Kasumi-1 (cell line): ENCODE results near the gene FAM184B.
"Not testable (repeated sequence)": the region's sequence is repeated elsewhere in the genome, so short reads cannot be mapped to it uniquely, and the experiment has no call there.

ENCODE experiments used
- DNase-seq, 2 experiments: peaks; one replicate each; lab custom pipeline; 2025; lab: John Stamatoyannopoulos, UW

FAM184B gene

DNA sequence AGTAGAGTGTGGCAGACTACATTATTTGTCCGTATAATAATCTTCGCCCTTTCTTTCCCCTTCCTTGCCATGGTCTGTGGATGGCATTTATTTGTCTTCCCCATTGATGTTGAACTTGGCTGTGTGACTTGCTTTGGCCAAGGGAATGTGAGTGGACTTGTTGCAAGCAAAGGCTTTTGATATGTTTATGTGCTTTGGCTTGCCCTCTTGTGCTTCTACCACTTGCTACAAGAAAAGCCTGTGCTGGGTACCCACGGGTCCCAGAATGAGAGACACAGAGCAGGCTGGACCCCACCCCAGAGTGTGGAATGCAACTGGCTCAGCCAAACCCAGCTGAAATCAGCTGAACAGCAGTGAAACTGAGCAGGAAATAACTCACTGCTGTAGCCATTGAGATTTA is 63.0 kb downstream of the FAM184B start:
- DNase-seq = no peak

DNA sequence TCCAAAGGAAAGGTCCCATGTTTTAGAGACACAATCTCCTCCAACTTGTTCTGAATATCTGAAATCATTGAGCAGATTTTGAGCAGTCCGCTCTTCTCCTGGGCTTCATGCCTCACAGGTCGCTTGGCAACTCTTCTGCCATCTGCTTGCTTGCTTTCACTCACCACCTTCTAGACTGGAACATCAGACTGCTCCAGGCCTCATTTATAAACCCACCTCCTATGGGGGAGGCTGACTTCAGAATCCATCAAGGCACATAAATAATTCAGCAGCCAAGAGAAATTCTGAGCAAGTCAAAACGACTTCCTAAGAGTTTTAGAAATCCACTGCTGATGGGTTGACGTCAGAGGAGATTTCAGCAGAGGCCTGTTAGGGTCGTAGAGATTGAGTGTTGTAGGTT is 64.1 kb downstream of the FAM184B start:
- no peak for DNase-seq

DNA sequence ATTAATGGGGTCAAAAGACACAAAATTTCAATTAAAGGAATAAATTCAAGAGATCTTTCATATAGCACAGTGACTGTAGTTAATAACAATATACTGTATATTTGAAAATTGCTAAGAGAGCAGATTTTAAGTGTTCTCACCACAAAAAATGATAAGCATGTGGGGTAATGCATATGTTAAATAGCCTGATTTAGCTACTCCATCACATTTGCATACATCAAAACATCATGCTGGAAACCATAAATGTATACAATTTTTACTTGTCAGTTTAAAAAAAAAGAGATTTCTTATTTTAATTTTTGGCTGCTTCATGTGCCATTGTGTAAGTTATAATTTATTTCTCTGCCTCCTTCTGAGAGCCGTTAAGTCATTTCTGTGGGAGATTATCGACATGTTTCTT is 65.9 kb downstream of the FAM184B start:
- DNase-seq = no peak

DNA sequence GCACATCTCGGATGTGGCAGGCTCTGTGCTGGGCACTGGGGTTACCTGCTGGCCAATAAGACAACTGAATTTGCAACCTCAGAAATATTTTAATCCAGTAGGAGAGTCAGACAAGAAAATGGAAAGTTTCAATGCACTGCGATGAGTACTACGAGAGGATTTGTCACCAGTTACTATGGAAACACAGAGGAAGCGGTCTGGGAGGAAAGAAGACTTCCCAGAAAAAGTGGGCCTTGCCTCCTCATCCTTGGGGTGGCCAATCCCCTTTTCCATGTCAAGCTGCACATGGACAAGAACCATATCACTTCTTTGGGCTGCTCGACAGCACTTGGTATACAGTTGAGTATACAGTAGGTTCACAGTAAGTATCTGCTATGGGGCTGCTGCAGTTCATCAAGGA is 67.6 kb downstream of the FAM184B start:
- DNase-seq = no peak

DNA sequence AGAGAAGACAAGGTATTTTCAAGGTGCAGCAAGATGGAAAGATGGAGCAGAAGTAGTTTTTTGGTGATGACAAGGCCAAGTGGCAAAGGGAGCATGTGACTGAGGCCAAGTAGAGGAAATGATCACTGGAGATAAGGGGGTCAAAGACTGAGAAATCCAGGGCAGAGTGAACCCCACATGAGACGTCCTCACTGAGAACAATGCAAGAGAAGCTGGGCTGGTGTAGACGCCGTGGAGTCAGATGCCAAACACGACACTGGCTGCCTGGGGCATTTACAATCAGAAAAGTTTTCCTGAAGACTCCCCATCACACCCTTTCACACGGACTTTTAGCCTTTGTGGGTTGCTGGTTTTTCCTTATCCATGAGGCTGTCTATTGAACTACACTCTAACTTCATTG is 69.3 kb downstream of the FAM184B start:
- DNase-seq = no peak

DNA sequence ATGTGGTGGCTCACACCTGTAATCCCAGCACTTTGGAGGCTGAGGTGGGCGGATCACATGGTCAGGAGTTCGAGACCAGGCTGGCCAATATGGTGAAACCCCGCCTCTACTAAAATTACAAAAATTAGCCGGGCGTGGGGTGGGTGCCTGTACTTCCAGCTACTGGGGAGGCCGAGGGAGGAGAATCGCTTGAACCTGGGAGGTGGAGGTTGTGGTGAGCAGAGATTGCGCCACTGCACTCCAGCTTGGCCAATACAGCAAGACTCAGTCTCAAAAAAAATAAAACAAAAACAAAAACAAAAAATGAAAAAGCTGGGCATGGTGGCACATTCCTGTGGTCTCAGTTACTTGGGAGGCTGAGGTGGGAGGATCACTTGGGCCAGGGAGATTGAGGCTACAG is 70.2 kb downstream of the FAM184B start:
- not testable (repeated sequence) for DNase-seq

DNA sequence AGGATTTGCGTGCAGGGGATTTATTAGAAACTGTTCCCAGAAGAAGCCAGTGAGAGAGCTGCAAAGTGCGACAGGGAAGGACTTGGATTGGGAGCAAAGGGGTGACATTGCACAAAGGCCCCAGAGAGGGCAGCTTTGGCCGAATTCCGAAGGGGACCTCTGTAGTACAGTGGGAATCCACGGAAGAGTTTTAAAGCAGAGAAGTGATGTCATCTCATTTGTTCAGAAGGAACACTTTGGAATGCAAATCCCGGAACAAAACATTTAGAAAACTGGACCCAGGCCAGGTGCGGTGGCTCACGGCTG is 71.7 kb downstream of the FAM184B start:
- DNase-seq = no peak

DNA sequence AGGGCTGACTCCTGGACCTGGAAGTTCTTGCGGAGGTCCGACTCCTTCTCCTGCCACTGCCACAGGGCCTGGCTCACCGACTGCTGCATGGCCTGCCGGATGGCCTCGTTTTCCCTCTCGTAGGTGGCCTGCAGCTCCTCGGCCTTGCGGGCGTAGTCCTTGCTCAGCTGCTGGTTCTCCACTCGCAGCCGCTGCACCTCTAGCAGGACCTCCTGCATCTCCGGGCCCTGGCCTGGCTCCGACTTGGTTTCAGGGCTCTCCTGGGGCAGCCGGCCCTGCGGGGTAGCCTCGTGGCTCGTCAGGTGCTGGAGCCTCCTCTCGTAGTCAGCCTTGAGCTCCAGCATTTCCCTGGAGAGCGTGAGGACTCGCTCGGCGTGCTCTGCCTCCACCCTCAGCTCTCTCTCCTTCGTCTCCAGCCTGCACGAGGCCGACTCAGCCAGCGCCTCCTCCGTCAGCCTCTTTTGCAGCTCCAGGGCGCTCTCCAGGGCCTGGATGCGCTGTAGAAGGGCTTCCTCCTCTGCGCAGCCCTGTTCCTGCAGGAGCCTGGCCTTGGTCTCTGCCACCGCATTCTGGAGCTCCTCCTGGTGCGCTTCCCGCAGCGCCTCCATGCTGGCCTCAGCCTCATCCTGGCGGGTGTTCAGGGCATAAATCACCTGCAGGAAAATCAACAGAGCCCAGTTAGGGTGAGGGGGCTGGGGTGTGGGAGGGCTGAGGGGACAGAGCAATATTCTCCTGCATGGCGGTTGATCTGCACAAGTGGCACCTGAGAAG is 72.2 kb downstream of the FAM184B start:
- DNase-seq = no peak

DNA sequence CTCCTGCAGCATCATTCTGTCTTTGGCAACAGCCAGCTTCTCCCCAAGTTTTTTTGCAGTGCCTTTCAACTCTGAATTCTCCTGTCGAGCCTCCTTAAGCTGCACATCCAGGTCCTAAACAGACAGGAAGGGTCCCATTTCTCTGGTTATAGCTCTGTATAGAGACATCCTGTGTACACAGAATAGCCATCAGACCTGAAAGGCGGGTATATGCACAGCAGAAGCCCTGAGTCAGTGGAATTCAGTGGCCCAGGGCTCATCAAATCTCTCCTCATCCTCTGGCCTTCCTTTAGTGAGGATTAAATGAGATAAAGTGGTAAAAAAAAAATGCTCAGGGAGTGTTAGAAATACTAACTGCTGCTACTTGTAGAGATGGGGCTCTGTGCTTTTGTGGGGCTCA is 73.8 kb downstream of the FAM184B start:
- DNase-seq = no peak

DNA sequence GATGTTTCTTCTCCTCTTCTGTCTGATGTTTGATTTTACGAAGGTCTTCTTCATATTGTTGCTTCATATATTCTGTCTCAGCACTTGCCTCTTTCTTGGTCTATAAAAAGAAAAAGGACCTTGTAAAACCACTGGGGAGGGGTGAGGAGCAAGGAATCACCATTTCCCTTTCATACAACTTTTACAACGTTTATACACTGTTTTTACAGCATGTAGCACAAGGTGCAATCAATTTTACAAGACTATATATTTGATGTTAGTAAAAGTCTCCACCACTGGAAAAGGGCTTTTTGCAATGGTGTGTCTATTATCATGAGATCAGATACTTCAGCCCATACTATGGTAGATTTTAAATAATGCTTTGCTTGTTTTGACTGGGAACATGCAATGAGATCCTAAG is 76.3 kb downstream of the FAM184B start:
- no peak for DNase-seq

DNA sequence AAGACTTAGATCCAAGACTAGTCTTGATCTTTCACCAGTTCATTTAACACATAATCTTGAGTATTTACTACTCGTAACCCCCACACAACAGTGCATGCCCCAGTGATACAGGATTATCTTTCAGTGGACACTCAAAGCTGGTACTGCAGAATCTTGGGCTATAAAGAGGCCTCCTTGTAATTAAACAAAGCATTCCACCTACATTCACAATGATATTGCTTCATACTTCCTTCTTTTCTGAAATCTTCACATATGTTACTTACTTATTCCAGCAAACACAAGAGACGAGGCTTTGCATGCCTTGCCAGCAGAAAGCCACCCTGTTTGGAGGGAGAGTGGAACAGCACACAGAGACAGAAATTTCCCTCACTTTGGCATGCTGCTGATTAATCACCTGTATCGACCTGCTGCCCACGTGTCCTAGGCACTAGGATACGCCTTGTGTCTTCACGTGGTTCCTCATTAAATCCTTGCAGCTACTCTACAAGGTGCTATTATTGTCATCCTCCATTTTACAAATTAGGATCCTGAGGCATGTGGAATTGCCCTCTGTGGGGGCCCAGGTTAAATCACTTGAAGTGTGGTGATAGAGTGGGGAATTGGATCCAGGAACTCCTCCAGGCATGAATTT is 77.3 kb downstream of the FAM184B start:
- DNase-seq = no peak

DNA sequence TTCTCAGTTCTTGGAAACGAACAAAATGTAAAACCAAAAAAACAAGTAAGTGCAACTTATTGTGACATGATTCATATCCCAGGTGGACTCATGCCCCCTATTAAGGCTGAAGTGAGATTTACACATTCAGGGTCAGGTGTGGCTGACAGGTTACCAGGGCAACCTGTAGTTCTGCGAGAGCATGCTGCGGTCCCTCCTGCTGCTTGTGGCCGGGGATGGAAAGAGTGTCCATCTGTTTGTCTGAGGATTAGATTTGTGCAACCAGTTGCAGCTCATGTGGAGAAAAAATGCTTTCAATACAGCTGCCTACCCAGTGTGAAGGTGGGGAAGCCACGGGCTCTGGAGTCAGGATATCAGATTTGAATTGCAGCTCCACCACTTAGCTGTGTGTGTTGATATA is 78.8 kb downstream of the FAM184B start:
- DNase-seq = no peak

DNA sequence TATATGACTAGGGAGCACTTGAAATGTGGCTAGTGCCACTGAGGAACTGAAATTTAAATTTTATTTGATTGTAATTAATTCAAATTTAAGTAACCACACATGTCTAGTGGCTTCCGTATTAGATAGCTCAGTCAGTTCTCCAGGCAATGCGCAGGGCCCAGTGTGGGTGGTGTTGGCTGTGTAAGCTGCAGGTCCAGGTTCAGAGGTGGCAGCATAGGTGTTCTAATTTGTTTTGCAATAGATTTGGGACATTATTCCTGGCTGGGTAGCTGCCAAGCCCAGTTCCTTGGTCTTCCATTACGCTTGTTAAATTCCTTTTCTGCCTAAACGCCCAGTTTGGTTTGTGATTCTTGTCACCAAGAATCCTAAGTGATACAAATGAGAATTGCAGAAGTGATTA is 79.5 kb downstream of the FAM184B start:
- no peak for DNase-seq

DNA sequence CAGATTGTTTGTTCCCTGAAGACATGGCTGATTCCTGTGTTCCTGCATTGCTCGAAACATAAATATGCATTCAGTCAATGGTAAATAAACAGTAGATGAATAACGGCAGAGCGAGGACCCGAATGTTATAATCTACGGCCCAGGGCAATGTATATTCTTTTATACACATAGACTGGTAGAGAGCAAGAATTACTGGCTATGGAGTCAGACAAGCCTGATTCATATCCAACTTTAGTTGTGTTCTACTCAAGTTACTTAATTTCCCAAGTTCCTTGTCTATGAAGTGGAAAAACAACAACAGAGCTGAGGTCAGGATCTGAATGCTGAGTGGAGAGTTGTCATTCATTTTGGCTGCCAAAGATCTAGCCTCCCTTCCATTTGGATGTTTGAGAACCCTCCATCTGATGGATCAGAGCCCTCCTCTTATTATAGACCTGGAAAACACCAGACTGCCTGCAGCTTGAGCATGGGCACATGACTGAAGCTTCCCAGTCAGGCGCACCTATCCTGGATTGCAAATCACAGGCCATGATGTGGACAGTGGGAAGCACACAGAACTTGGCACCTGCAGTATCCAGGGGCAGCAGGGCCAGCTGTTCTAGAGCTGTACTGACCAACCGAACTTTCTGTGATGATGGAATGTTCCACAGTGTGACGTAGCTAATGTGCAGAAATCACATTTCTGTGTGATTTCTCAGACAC is 80.1 kb downstream of the FAM184B start:
- DNase-seq = no peak

DNA sequence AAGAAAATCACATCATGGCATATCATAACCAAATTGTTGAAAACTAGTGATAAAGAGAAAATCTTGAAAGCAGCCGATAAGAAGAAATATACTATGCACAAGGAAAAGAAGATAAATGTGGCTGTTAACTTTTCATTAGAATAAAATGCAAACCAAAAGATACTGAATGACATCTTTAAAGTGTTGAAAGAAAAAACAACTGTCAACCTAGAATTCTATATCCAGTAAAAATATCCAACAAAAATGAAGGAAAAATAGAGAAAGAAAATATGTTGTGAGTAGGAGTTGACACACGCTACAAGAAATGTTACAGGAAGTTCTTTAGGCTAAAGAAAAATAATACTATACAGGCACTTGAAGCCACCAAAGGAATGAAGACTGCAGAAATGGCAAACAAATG is 82.0 kb downstream of the FAM184B start:
- DNase-seq = no peak

DNA sequence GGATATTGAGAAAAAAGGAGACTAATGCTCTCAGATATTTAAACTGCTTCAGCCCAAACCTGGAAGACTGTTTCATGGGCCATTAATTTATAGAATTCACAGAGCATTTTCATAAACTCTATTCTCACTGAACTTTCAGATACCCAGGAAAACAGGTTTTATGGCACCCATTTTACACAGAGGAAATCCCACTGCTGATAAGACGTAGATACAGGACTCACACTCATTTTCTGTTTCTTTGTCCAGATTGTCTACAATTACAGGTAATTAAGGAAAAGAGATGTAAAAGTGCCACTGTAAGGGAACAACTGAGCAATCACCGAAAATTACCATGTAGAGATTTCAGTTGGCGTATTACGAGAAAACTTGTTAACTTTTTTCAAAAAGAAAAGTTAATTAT is 83.3 kb downstream of the FAM184B start:
- no peak for DNase-seq

DNA sequence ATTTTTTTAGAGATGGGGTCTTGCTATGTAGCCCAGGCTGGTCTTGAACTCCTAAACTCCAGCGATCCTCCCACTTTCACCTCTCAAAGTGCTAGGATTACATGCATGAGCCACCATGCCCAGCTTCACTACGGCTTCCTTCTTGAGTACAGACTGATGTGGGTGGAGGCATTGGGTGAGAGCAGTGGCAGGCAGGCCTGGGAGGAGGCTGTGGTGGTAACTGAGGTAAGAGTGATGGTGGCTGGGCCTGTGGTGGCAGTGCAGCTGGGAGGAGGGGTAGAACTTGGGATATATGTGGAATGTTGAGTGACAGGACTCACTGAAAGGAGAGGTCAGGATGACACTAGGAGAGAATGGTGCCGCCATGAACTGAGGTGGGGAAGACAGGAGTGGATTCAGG is 86.1 kb downstream of the FAM184B start:
- DNase-seq = no peak

DNA sequence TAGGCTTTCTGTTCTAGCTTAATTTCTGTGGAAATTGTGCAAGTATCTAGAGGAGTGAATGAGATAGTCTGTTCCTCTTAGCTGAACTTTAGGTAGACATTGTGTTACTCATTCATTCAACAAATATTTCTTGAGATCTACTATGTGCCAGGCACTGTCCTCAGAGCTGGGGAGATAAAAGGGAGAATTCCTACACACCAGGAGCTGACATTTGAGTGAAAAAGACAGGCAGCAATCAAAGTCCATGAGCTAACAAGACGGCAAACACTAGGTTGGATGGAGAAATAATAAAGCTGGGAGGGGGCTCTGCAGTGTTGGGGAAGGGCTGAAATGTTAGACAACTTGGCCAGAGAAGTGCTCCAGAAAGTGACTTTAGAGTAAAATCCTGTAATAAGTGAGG is 86.9 kb downstream of the FAM184B start:
- no peak for DNase-seq

DNA sequence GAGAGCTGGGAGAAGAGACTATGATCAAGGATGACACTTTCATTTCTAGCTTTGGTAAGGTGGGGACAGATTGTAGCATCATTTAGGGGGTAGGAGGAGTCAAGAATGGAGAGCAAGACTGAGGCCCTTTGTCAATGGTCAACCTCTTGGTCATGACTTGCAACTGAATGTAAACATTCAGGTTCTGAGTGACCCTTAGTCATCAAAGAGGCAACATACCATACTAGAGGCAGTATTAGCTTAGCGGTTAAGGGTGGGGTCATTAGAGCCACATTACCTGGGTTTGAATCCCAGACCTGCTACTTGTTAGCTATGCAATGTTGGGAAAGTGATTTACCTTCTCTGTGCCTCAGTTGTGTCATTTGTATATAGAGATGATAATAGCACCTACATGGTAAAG is 90.5 kb downstream of the FAM184B start:
- no peak for DNase-seq

DNA sequence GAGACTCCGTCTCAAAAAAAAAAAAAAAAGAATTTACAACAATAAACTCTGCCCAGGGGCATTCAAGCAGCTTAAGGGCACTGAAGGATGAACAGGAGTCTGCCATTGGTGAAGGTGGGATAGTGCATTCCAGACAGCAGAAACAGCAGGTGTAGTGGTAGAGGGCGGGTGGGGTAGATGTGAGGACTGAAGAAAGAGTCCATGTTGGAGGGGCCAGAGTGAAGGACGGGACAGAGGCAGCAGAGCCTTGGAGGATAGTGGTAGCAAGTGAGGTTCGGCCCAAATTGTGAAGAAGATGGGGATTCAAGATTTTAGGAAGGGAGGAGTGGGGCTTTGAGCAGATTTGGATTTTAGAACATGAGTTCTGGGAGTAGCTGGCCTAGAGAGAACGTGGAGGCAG is 91.3 kb downstream of the FAM184B start:
- DNase-seq = no peak

DNA sequence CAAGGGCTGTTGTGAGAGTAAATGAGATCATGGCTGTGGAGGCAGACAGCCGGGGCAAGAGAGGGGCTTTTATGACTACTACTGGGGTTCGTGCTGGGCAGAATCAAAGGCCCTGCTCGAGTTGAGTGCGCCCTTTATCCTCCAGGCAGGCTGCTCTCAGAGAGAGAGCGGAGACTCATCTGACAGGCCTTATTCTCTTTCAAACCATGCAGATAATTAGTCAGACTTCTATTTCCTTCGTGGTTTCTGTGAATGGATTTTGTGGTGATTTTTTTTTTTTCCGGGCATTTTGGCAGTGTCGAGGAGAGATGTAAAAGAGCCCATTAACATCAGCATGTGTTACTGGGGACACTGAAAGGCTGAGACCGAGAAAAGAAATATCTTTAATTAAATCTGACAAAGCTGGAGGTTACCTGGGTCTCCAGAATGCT is 93.4 kb downstream of the FAM184B start:
- DNase-seq = no peak

DNA sequence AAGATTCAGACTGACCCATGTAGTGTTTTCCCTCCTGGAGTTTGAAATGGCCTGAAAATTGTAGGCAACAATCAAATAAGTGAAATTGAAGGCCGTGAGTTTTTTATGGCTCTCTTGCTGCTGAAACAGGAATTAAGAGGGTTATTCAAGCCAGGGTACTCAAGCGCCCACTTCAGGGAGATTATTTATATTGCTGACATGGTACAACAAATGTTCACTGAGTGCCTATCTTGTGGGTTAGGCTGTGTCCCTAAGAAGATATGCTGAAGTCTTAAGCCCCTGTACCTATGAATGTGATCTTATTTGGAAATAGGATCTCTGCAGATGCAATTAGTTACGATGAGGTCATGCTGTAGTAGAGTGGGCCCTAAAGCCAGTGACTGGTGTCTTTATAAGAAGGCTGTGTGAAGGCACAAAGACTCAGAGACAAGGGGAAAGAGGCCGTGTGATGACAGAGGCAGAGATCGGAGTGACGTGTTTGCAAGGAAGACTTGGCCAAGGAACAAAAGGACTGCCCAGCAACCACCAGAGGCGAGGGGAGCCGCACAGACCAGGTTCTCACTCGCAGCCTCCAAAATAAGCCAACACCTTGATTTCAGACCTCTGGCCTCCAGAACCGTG is 94.1 kb downstream of the FAM184B start:
- DNase-seq = no peak

DNA sequence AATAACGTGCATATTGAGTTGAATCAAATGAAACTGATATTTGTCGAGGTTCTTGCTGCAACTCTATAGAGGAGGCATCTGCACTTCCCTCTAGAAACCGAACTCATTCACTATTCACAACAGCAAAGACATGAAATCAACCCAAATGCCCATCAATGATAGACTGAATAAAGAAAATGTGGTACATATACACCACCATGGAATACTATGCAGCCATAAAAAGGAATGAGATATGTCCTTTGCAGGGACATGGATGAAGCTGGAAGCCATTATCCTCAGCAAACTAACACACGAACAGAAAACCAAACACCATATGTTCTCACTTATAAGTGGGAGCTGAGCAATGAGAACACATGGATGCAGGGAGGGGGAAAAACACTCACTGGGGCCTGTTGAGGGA is 96.8 kb downstream of the FAM184B start:
- DNase-seq = not testable (repeated sequence)
